Neural crest cell (in vitro differentiated cells): ENCODE data around the gene RANBP17. TPM values are rescaled to one million over a fixed set of nuclear protein-coding genes. Genes with fewer than 3 reads are reported as not detected.

ENCODE experiments used
- DNase-seq: peaks from one replicate; pipeline ENCODE4 v3.0.0; 2021; ENCODE audit warnings: low read depth, mixed read lengths, low spot score
- H3K27ac Mint-ChIP-seq: one replicate; pipeline ENCODE4 v1.8.0; 2021; ENCODE audit warnings: mild to moderate bottlenecking, mixed read lengths; ENCODE audit not compliant: unreplicated experiment
- H3K27me3 Mint-ChIP-seq: 2 replicates; pipeline ENCODE4 v1.8.0; 2021; ENCODE audit warnings: low read depth, mild to moderate bottlenecking, mixed read lengths
- H3K36me3 Mint-ChIP-seq: 2 replicates; pipeline ENCODE4 v1.8.0; 2021; ENCODE audit warnings: low read depth, mild to moderate bottlenecking, mixed read lengths
- H3K4me1 Mint-ChIP-seq: 2 replicates; pipeline ENCODE4 v1.8.0; 2021; ENCODE audit warnings: mixed read lengths
- H3K4me3 Mint-ChIP-seq: one replicate; pipeline ENCODE4 v1.8.0; 2021; ENCODE audit warnings: mild to moderate bottlenecking, mixed read lengths
- H3K9me3 Mint-ChIP-seq: 2 replicates; pipeline ENCODE4 v1.8.0; 2021; ENCODE audit warnings: mixed read lengths
- total RNA-seq: library from RNA; stranded (reverse); gene quantifications from 2 replicates; pipeline ENCODE4 v1.2.1, GENCODE V29; 2021
- TF ChIP-seq, protein P1 (sequence below): fragments of 200-600 bp; sonication (generic); conservative IDR thresholded peaks from 2 replicates; pipeline ENCODE4 v1.5.0; 2021; ENCODE audit warnings: antibody characterized with exemption, mild to moderate bottlenecking

The RANBP17 gene
- total RNA-seq, 1 donor from 2014 or later: 26.9 TPM

DNA sequence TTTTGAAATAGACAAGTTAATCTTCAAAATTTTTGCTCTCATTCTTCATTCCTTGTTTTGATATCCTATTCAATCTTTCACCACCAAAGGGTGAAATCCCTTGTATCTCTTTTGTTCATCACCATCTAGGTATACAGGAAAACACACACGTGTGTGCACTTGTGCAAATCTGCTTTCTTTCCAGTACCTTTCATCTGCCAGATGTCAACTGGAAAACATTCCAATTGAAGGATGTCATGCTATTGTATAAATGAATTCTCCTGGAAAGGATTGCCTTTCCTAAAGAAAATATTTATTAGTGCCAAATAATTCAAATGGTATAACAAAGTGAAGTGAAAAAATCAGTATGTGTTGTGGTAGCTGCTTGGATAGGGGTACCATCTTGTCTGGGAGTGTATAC lies 123.7 kb downstream of the RANBP17 start:
- DNase-seq: no peak
- H3K4me1 Mint-ChIP-seq: no peaks in the 10 kb centered on the region
- no peak overlapping the region for H3K27ac Mint-ChIP-seq
- peaks cover 9% of the 10 kb centered on the region for H3K9me3 Mint-ChIP-seq
- H3K36me3 Mint-ChIP-seq: peaks cover 23% of the 10 kb centered on the region
- H3K27me3 Mint-ChIP-seq: no peaks in the 10 kb centered on the region
- no peak overlapping the region for H3K4me3 Mint-ChIP-seq
- TF ChIP-seq, protein P1, sequence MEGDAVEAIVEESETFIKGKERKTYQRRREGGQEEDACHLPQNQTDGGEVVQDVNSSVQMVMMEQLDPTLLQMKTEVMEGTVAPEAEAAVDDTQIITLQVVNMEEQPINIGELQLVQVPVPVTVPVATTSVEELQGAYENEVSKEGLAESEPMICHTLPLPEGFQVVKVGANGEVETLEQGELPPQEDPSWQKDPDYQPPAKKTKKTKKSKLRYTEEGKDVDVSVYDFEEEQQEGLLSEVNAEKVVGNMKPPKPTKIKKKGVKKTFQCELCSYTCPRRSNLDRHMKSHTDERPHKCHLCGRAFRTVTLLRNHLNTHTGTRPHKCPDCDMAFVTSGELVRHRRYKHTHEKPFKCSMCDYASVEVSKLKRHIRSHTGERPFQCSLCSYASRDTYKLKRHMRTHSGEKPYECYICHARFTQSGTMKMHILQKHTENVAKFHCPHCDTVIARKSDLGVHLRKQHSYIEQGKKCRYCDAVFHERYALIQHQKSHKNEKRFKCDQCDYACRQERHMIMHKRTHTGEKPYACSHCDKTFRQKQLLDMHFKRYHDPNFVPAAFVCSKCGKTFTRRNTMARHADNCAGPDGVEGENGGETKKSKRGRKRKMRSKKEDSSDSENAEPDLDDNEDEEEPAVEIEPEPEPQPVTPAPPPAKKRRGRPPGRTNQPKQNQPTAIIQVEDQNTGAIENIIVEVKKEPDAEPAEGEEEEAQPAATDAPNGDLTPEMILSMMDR: no peak

DNA sequence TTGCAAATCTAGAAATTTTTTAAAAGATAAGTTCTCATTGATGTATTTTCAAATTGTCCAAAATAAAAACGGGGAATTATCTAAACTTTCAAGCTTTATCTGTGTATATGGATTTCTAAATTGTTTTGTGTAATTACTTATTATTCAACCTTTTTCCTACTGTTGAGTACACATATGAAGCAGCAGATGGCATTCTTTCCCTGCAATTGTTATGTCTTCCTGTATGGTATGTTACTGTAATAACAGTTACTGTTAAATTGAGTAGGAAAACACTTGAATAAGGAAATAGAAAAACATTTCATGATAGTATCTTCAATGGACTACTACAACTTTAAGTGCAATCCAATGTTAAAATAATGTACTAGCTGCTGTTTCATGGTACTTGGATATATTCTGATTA lies 124.8 kb downstream of the RANBP17 start:
- TF ChIP-seq, protein P1: no peak
- Mint-ChIP-seq H3K4me1 (no peaks in the 10 kb centered on the region), H3K36me3 (peaks cover 12% of the 10 kb centered on the region), H3K9me3 (peaks cover 2% of the 10 kb centered on the region), H3K27me3 (no peaks in the 10 kb centered on the region), H3K27ac (no peak overlapping the region), H3K4me3 (no peak overlapping the region)
- DNase-seq: no peak

DNA sequence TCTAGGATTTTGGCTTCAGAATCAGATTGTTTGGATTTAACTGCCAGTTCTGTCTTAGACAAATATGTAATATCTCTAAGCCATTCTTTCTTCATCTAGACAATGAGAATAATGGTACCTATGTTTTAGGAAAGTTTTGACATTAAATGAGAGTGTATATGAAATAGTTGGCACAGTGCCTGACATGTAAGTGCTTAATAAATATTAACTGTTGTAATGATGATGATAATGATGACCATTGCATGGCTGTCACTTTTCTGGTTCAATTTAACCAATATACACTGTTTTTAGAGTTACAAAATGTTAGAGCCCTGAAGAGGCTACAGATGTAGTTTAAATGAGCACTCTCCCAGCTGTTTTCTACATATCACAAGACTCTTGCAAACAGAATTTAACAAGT lies 131.7 kb downstream of the RANBP17 start:
- DNase-seq: no peak
- no peaks in the 10 kb centered on the region for H3K4me1 Mint-ChIP-seq
- H3K27ac Mint-ChIP-seq: no peak overlapping the region
- TF ChIP-seq, protein P1: no peak
- no peaks in the 10 kb centered on the region for H3K36me3 Mint-ChIP-seq
- H3K27me3 Mint-ChIP-seq: no peaks in the 10 kb centered on the region
- no peak overlapping the region for H3K4me3 Mint-ChIP-seq
- H3K9me3 Mint-ChIP-seq: no peaks in the 10 kb centered on the region

DNA sequence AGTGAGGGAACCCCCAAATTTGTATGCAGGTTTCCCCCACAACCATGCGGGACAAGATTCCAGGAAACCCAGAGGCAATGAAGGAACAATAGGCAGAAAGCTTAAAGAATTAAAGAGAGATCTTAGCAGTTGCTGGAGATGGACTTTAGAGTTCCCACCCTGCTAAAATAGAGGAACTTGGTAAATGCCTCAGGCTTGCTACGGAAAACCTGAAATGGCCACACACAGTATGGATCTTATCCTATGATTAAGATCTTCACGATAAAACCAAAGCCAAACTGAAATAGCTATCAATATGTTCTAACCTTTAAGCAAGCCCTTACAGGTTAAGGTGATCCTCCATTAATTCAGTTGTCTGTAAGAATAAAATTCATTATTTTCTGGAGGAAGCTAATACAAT lies 148.3 kb downstream of the RANBP17 start:
- H3K4me3 Mint-ChIP-seq: no peak overlapping the region
- H3K27ac Mint-ChIP-seq: no peak overlapping the region
- peaks cover 23% of the 10 kb centered on the region for H3K36me3 Mint-ChIP-seq
- TF ChIP-seq, protein P1: no peak
- H3K4me1 Mint-ChIP-seq: no peaks in the 10 kb centered on the region
- no peak for DNase-seq
- peaks cover 13% of the 10 kb centered on the region for H3K9me3 Mint-ChIP-seq
- H3K27me3 Mint-ChIP-seq: no peaks in the 10 kb centered on the region

DNA sequence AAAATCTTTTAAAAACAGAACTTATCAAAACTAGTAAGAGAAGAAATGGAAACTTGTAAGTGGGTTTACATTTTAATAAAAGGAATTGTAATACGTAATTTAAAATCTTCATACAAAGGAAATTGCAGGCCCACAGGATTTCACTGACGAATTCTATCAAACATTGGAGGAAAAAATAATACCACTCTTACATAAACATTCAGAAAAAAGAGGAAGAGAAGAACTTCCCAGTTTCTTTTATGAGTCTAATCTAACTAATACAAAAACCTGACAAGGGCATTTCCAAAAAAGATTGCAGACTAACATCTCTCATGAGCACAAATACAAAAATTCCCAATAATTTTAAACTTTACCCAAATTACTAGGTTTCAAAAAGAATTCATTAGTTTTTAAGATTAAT lies 149.0 kb downstream of the RANBP17 start:
- Mint-ChIP-seq H3K9me3 (peaks cover 13% of the 10 kb centered on the region), H3K27ac (no peak overlapping the region), H3K4me3 (no peak overlapping the region), H3K36me3 (peaks cover 23% of the 10 kb centered on the region), H3K27me3 (no peaks in the 10 kb centered on the region), H3K4me1 (no peaks in the 10 kb centered on the region)
- DNase-seq: no peak
- TF ChIP-seq, protein P1: no peak

DNA sequence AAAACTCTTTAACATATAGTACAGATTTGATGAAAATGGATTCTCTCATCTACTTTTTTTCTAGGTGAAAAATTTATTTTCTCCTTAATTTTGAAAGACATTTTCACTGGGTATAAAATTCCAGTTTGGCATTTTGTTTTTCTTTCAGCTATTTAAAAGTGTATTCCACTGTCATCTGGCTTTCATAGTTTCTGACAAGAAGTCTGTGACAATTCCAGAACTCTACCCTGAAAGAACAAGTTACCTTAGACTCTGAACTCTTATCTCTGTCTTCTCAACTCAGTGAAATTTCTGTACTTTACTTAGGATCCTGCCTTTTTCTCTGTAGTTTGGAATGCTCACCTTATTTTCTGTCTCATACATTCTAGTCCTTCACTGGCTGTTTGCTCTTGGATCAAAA lies 161.7 kb downstream of the RANBP17 start:
- no peaks in the 10 kb centered on the region for H3K4me1 Mint-ChIP-seq
- TF ChIP-seq, protein P1: no peak
- no peak overlapping the region for H3K27ac Mint-ChIP-seq
- DNase-seq: no peak
- no peak overlapping the region for H3K4me3 Mint-ChIP-seq
- no peaks in the 10 kb centered on the region for H3K27me3 Mint-ChIP-seq
- H3K36me3 Mint-ChIP-seq: peaks cover 33% of the 10 kb centered on the region
- peaks cover 17% of the 10 kb centered on the region for H3K9me3 Mint-ChIP-seq
